ENCODE measurements around the gene CTNNA2. TPM values are rescaled to one million over a fixed set of nuclear protein-coding genes. Genes with fewer than 3 reads are reported as not detected.

CTNNA2 gene
- total and polyA plus RNA-seq, 4 donors = 0.01 to 0.37 TPM; not detected in 2

DNA sequence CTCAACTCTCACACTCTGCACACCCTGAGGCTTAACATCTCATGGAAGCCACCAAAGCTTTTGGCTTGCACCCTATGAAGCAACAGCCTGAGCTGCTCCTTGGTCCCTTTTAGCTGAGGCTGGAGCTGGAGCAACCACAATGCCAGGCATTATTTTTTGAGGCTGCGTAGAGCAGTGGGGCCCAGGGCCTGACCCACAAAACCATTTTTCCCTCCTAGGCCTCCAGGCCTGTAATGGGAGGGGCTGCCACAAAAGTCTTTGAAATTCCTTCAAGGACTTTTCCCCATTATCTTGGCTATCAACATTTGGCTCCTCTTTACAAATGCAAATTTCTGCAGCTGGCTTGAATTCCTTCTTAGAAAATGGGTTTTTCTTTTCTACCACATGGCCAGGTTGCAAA lies 39.8 kb downstream of the CTNNA2 start:
- H3K4me1 ChIP-seq (ENCODE audit: control insufficient read depth in 5 of 5, insufficient read depth in 5 of 5, low read length in 5 of 5) = no peaks in the 10 kb centered on the region
- H3K27me3 ChIP-seq (ENCODE audit: control insufficient read depth in 3 of 3, insufficient read depth in 3 of 3, low read length in 2 of 3) = no peaks in the 10 kb centered on the region
- no peak overlapping the region for H3K9ac ChIP-seq (ENCODE audit: insufficient read depth in 1 of 2, low read length in 2 of 2)
- TF ChIP-seq, protein P1, sequence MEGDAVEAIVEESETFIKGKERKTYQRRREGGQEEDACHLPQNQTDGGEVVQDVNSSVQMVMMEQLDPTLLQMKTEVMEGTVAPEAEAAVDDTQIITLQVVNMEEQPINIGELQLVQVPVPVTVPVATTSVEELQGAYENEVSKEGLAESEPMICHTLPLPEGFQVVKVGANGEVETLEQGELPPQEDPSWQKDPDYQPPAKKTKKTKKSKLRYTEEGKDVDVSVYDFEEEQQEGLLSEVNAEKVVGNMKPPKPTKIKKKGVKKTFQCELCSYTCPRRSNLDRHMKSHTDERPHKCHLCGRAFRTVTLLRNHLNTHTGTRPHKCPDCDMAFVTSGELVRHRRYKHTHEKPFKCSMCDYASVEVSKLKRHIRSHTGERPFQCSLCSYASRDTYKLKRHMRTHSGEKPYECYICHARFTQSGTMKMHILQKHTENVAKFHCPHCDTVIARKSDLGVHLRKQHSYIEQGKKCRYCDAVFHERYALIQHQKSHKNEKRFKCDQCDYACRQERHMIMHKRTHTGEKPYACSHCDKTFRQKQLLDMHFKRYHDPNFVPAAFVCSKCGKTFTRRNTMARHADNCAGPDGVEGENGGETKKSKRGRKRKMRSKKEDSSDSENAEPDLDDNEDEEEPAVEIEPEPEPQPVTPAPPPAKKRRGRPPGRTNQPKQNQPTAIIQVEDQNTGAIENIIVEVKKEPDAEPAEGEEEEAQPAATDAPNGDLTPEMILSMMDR (IDR thresholded peaks at IDR 0.05; ENCODE audit: control extremely low read depth, extremely low read depth) = no peak
- H3K27ac ChIP-seq (ENCODE audit: low read depth in 1 of 2, low read length in 1 of 2) = no peak overlapping the region
- DNase-seq = no peak
- H3K4me3 ChIP-seq = no peak overlapping the region
- ATAC-seq (ENCODE audit: insufficient read depth, low FRiP score) = no peak
- H3K36me3 ChIP-seq (ENCODE audit: control insufficient read depth in 4 of 4, insufficient read depth in 4 of 4, low read length in 4 of 4) = no peaks in the 10 kb centered on the region
- 81 to 88% methylated on average over 1 of the region's 1 CpG for WGBS, 2 donors
- H3K9me3 ChIP-seq (ENCODE audit: control insufficient read depth in 4 of 4, insufficient read depth in 3 of 4, low read length in 3 of 4) = peaks cover 0 to 15% (median 7%) of the 10 kb centered on the region in 4 donors

DNA sequence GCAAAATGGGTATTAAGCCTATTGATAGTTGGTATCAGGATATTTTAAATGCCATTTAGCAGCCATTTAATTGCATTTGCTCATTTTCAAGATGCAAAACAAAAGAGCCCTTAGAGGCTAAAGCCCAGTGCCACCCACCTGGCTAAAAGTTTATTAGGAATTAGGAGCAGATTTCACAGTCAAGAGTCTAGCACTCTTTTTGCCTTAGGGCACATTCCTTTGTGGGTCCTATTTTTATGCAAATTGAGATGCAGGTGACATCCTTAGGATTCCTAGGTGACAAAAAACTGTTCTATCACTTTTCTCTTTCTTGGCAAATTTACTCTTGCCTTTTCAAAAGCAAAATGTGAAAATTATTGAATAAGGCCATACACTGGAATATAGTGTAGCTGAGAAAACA lies 42.0 kb downstream of the CTNNA2 start:
- TF ChIP-seq, protein P1 (IDR thresholded peaks at IDR 0.05; ENCODE audit: control extremely low read depth, extremely low read depth) = no peak
- no peak for ATAC-seq (ENCODE audit: insufficient read depth, low FRiP score)
- Histone ChIP-seq H3K36me3 (ENCODE audit: control insufficient read depth in 4 of 4, insufficient read depth in 4 of 4, low read length in 4 of 4) (no peaks in the 10 kb centered on the region), H3K9me3 (ENCODE audit: control insufficient read depth in 4 of 4, insufficient read depth in 3 of 4, low read length in 3 of 4) (peaks cover 0 to 8% (median 5%) of the 10 kb centered on the region in 4 donors), H3K27ac (ENCODE audit: low read depth in 1 of 2, low read length in 1 of 2) (no peak overlapping the region), H3K9ac (ENCODE audit: insufficient read depth in 1 of 2, low read length in 2 of 2) (no peak overlapping the region), H3K27me3 (ENCODE audit: control insufficient read depth in 3 of 3, insufficient read depth in 3 of 3, low read length in 2 of 3) (no peaks in the 10 kb centered on the region), H3K4me3 (no peak overlapping the region), H3K4me1 (ENCODE audit: control insufficient read depth in 5 of 5, insufficient read depth in 5 of 5, low read length in 5 of 5) (no peaks in the 10 kb centered on the region)
- DNase-seq = no peak

- TF ChIP-seq, protein P1 (IDR thresholded peaks at IDR 0.05; ENCODE audit: control extremely low read depth, extremely low read depth) = no peak
Observed at GRCh38 chr2:79564065-79564464, 51.2 kb downstream of the CTNNA2 start.

GRCh38 chr2:79569048-79569447 lies 56.2 kb downstream of the CTNNA2 start:
- 71 to 82% methylated on average over 5 of the region's 5 CpGs for WGBS, 2 donors
- Histone ChIP-seq H3K4me3 (no peak overlapping the region), H3K9me3 (ENCODE audit: control insufficient read depth in 4 of 4, insufficient read depth in 3 of 4, low read length in 3 of 4) (peaks cover 0 to 2% (median 0%) of the 10 kb centered on the region in 4 donors), H3K27ac (ENCODE audit: low read depth in 1 of 2, low read length in 1 of 2) (no peak overlapping the region), H3K4me1 (ENCODE audit: control insufficient read depth in 5 of 5, insufficient read depth in 5 of 5, low read length in 5 of 5) (no peaks in the 10 kb centered on the region), H3K9ac (ENCODE audit: insufficient read depth in 1 of 2, low read length in 2 of 2) (no peak overlapping the region), H3K27me3 (ENCODE audit: control insufficient read depth in 3 of 3, insufficient read depth in 3 of 3, low read length in 2 of 3) (no peaks in the 10 kb centered on the region), H3K36me3 (ENCODE audit: control insufficient read depth in 4 of 4, insufficient read depth in 4 of 4, low read length in 4 of 4) (no peaks in the 10 kb centered on the region)
- DNase-seq = no peak
- TF ChIP-seq, protein P1 (IDR thresholded peaks at IDR 0.05; ENCODE audit: control extremely low read depth, extremely low read depth) = no peak
- no peak for ATAC-seq (ENCODE audit: insufficient read depth, low FRiP score)

More at GRCh38 chr2:79564065-79564464, 51.2 kb downstream of the CTNNA2 start:
- Histone ChIP-seq H3K27ac (ENCODE audit: low read depth in 1 of 2, low read length in 1 of 2) (no peak overlapping the region), H3K36me3 (ENCODE audit: control insufficient read depth in 4 of 4, insufficient read depth in 4 of 4, low read length in 4 of 4) (no peaks in the 10 kb centered on the region), H3K4me1 (ENCODE audit: control insufficient read depth in 5 of 5, insufficient read depth in 5 of 5, low read length in 5 of 5) (no peaks in the 10 kb centered on the region), H3K27me3 (ENCODE audit: control insufficient read depth in 3 of 3, insufficient read depth in 3 of 3, low read length in 2 of 3) (no peaks in the 10 kb centered on the region), H3K9ac (ENCODE audit: insufficient read depth in 1 of 2, low read length in 2 of 2) (no peak overlapping the region), H3K9me3 (ENCODE audit: control insufficient read depth in 4 of 4, insufficient read depth in 3 of 4, low read length in 3 of 4) (peaks cover 0 to 4% (median 0%) of the 10 kb centered on the region in 4 donors), H3K4me3 (no peak overlapping the region)
- no peak for DNase-seq
- ATAC-seq (ENCODE audit: insufficient read depth, low FRiP score) = no peak
- 89 to 95% methylated on average over 6 of the region's 6 CpGs for WGBS, 2 donors
